ENCODE data around the gene C12orf57. TPM values are rescaled to one million over a fixed set of nuclear protein-coding genes. Genes with fewer than 3 reads are reported as not detected.

The C12orf57 gene
- total RNA-seq, 3 donors from 2014 or later = 180 to 190 (median 184) TPM

DNA sequence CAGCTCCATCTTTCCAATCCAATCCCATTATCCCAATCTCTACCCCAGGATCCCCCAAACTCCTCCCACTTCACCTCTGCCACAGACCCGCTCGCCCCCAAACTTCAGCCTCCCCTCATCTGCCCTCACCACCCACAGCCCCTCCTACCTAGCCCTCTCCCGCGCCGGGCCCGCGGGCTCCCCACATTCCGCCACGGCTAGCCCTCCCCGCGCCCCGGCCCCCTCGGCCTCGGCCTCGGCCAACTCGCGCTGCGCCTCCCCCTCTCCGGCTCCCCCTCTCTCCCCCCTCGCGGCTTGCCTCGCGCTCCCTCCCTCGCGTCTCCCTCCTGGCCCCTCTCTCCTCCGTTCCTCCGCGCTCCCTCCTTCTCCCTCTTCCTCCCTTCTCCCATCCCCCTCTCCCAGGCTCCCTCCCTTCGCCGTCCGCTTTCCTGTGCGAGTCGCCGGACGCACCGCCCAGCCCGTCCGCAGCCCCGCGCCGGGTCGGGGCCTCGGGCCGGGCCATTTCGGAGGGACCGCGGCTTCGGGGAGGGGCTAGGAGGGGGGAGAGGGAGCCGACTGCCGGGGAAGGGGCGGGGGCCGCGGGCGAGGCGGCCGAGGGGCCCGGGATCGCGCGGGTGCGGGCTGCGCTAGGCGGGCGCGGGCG is 16.3 kb upstream of the C12orf57 start, which contains the start of gene ATN1:
Gene ATN1 (plus strand): TSS at position 581 of the 643 bp plus-strand sequence. CDS start 6,043 bp downstream, outside the sequence.
- H3K4me1 Mint-ChIP-seq (ENCODE audit: low read depth) = peaks cover 57% of the 10 kb centered on the region
- peak; percentile 51 to 54 for ATAC-seq

GRCh38 chr12:6928022-6928702 is 15.7 kb upstream of the C12orf57 start:
- Mint-ChIP-seq H3K4me3 (peak overlapping the region; percentile 85), H3K27me3 (ENCODE audit: low read depth) (no peaks in the 10 kb centered on the region), H3K36me3 (ENCODE audit: insufficient read depth) (no peaks in the 10 kb centered on the region), H3K4me1 (ENCODE audit: low read depth) (peaks cover 63% of the 10 kb centered on the region), H3K9me3 (no peaks in the 10 kb centered on the region)
- ATAC-seq (peak; percentile 5 to 10), DNase-seq (no peak)

More for the DNA sequence above, 16.3 kb upstream of the C12orf57 start, which contains the start of gene ATN1:
- Mint-ChIP-seq H3K9me3 (no peaks in the 10 kb centered on the region), H3K36me3 (ENCODE audit: insufficient read depth) (peaks cover 4% of the 10 kb centered on the region), H3K27me3 (ENCODE audit: low read depth) (no peaks in the 10 kb centered on the region), H3K4me3 (peak within 1 kb of the TSS; percentile 90)
- DNase-seq = peak; percentile 37

DNA sequence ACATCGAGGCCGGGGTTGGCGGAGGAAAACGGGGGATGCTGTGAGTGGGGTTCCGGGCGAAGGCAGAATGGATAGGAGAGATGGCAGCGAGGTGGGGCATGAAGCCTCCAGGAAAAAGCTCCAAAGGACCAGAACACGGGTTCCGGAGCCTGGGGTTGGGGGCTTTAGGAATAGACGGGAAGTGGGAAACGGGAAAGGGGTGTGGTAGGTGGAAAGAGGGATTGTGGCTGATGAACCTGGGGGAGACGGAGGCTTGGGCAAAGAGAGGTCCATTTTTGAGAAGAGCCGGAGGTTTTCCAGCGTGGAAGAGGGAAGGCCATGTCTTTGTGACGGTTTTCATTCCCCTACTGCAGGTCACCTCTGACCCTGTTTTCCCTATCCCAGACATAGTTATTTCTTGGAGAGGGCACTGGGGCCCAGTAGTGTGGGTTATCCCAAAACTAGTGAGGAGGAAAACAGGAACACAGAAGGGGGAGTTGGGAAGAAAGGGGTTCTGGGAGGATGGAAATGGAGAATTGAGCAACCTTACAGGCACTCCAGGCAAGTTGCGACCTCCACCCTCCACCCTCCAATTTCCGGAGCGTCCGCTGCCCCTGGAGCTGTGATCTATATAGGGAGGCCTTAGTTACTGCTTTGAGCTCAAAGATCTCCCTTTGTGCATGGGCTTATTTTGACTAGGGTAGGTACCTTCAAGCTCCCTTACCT is 15.0 kb upstream of the C12orf57 start:
- no peak for DNase-seq
- ATAC-seq = no peak
- Mint-ChIP-seq H3K36me3 (ENCODE audit: insufficient read depth) (peaks cover 5% of the 10 kb centered on the region), H3K4me1 (ENCODE audit: low read depth) (peaks cover 64% of the 10 kb centered on the region), H3K4me3 (peak overlapping the region; percentile 85), H3K27me3 (ENCODE audit: low read depth) (no peaks in the 10 kb centered on the region), H3K9me3 (no peaks in the 10 kb centered on the region)

DNA sequence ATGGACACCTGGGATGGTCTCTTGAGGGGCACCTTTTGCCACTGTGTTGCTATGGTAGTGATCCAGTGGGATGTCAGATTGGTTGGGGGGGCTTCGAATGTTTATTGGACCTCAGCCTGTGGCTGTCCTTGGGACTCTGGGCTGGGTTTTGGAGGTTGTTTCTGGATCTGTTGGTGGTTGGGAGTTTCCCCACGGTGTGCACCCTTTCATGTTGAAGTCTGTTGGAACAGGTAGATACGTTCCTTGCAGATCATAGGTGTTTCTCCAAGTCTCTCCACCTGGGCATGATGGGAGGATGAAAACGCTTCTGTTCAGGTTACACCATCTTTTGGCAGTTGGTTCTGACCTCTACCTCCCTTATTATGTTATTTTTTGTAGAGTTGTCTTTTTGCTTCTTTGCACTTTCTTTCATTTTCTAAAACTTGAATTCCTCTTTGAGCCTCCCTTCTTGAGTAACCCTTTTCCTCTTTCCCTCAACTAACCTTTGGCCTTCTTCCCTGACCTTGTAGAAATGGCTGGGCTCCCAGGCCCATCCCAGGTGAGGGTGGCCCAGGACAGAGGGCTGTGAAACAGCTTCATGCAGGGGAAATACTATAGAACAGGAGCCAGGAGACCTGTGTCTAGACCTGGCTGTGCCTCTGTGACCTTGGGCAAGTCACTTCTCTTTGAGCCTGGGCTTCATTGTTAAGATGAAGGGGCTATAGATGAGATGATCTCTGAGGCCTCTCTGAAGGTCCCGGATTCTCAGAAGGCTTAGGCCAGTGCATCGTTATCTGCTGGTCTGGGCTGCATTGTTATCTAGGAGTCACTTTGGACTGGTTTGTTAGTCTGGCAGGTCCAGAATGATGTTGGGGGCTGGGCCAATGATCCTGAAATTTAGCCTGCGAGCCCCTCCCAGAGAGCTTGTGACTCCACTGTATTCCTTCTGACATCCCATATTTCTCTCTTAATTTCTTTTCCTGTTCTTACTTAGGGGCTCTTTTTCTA is 14.1 kb upstream of the C12orf57 start:
- Mint-ChIP-seq H3K4me1 (ENCODE audit: low read depth) (peaks cover 58% of the 10 kb centered on the region), H3K27me3 (ENCODE audit: low read depth) (no peaks in the 10 kb centered on the region), H3K36me3 (ENCODE audit: insufficient read depth) (peaks cover 11% of the 10 kb centered on the region), H3K4me3 (peak overlapping the region; percentile 85), H3K9me3 (no peaks in the 10 kb centered on the region)
- ATAC-seq = no peak
- DNase-seq = no peak

DNA sequence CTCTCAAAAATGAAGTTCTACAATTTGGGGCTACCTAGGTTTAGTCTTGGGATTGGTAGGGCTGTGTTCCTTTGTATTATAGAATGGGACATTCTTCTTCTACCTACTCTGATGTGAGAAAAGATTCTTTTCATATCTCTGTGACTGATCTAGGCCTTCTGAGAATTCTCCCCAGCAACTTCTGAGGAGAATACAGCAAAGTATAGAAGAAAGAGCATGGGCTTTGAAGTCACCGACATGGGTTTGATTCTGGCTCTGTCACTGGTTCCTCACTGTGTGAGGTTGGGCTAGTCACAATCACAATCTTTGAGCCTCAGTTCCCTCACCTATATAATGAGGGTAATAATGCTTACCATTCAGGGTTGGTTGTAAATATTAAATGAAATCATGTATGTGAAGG is 11.1 kb upstream of the C12orf57 start:
- Mint-ChIP-seq H3K9me3 (no peaks in the 10 kb centered on the region), H3K4me1 (ENCODE audit: low read depth) (peaks cover 63% of the 10 kb centered on the region), H3K4me3 (no peak overlapping the region), H3K36me3 (ENCODE audit: insufficient read depth) (peaks cover 21% of the 10 kb centered on the region), H3K27me3 (ENCODE audit: low read depth) (no peaks in the 10 kb centered on the region)
- ATAC-seq (no peak), DNase-seq (no peak)

DNA sequence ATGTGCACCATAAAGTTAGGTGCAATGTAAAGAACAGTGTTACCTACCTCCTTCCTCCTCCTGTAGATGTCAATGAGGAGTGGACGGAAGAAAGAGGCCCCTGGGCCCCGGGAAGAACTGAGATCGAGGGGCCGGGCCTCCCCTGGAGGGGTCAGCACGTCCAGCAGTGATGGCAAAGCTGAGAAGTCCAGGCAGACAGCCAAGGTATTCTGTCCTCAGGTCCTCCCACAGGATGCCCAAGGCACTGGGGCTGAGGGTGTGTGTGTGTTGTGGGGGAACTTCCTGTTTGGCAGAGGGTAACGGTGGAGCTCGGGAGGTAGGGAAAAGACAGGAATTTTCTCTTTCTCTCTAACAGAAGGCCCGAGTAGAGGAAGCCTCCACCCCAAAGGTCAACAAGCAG is 9.7 kb upstream of the C12orf57 start:
- Mint-ChIP-seq H3K9me3 (no peaks in the 10 kb centered on the region), H3K36me3 (ENCODE audit: insufficient read depth) (peaks cover 23% of the 10 kb centered on the region), H3K4me3 (no peak overlapping the region), H3K27me3 (ENCODE audit: low read depth) (no peaks in the 10 kb centered on the region), H3K4me1 (ENCODE audit: low read depth) (peaks cover 61% of the 10 kb centered on the region)
- ATAC-seq = no peak
- DNase-seq = no peak

GRCh38 chr12:6935371-6936193 is 8.2 kb upstream of the C12orf57 start:
- Mint-ChIP-seq H3K36me3 (ENCODE audit: insufficient read depth) (peaks cover 25% of the 10 kb centered on the region), H3K9me3 (no peaks in the 10 kb centered on the region), H3K4me3 (peak overlapping the region; percentile 87), H3K4me1 (ENCODE audit: low read depth) (peaks cover 56% of the 10 kb centered on the region), H3K27me3 (ENCODE audit: low read depth) (no peaks in the 10 kb centered on the region)
- ATAC-seq (no peak), DNase-seq (no peak)

GRCh38 chr12:6936194-6936635 is 7.6 kb upstream of the C12orf57 start:
- Mint-ChIP-seq H3K4me3 (peak overlapping the region; percentile 87), H3K4me1 (ENCODE audit: low read depth) (peaks cover 51% of the 10 kb centered on the region), H3K9me3 (no peaks in the 10 kb centered on the region), H3K36me3 (ENCODE audit: insufficient read depth) (peaks cover 25% of the 10 kb centered on the region), H3K27me3 (ENCODE audit: low read depth) (no peaks in the 10 kb centered on the region)
- DNase-seq = no peak
- ATAC-seq = no peak

GRCh38 chr12:6936636-6937480 is 7.0 kb upstream of the C12orf57 start:
- peaks cover 51% of the 10 kb centered on the region for H3K4me1 Mint-ChIP-seq (ENCODE audit: low read depth)
- peak overlapping the region; percentile 87 for H3K4me3 Mint-ChIP-seq
- ATAC-seq (peak; percentile 37), DNase-seq (peak; percentile 69)
- no peaks in the 10 kb centered on the region for H3K9me3 Mint-ChIP-seq
- H3K27me3 Mint-ChIP-seq (ENCODE audit: low read depth) = no peaks in the 10 kb centered on the region
- peaks cover 25% of the 10 kb centered on the region for H3K36me3 Mint-ChIP-seq (ENCODE audit: insufficient read depth)

DNA sequence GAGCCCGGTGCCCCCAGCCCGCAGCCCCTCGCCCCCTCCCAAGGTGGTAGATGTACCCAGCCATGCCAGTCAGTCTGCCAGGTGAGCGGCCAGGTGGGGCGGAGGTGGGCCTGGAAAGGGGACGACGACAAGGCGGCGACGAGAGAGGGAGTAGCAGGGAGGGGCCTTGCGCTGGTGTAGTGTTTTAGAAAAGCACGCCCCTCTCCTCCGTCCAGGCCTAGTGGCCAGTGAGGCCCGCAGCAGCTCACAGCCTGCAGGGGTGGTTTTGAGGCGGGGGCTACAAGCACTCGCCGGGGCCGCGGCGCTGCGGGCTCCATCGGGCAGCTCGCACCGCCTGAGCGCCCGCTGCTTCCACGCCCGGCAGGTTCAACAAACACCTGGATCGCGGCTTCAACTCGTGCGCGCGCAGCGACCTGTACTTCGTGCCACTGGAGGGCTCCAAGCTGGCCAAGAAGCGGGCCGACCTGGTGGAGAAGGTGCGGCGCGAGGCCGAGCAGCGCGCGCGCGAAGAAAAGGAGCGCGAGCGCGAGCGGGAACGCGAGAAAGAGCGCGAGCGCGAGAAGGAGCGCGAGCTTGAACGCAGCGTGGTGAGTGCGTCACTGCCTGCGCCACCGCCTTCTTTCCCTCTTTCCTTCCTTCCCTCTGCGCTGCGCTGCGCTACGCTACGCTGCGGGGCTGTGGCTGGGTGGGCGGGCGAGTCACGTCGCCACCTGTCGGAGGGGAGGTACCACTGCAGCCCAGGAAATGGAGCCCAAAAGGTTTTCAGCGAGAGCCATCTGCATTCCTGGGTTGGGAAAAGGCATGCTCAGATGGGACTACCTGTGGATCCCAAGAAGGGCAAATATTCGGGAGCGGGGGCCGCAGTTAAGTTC is 6.1 kb upstream of the C12orf57 start:
- peaks cover 49% of the 10 kb centered on the region for H3K4me1 Mint-ChIP-seq (ENCODE audit: low read depth)
- peak; percentile 92 for ATAC-seq
- no peaks in the 10 kb centered on the region for H3K27me3 Mint-ChIP-seq (ENCODE audit: low read depth)
- H3K36me3 Mint-ChIP-seq (ENCODE audit: insufficient read depth) = peaks cover 25% of the 10 kb centered on the region
- H3K4me3 Mint-ChIP-seq = peak overlapping the region; percentile 87
- peak; percentile 91 for DNase-seq
- H3K9me3 Mint-ChIP-seq = no peaks in the 10 kb centered on the region

GRCh38 chr12:6938353-6939190 is 5.2 kb upstream of the C12orf57 start:
- Mint-ChIP-seq H3K36me3 (ENCODE audit: insufficient read depth) (peaks cover 23% of the 10 kb centered on the region), H3K4me1 (ENCODE audit: low read depth) (peaks cover 52% of the 10 kb centered on the region), H3K27me3 (ENCODE audit: low read depth) (no peaks in the 10 kb centered on the region), H3K9me3 (no peaks in the 10 kb centered on the region), H3K4me3 (peak overlapping the region; percentile 87)
- DNase-seq = no peak
- ATAC-seq = no peak

All from activated T-cell treated with anti-CD3 and anti-CD28 coated beads, Interleukin-2, amount 50 U/mL, for 4 hours (primary cell).